Bronchial epithelial cell (primary cell): ENCODE measurements around the gene HLA-DPB1. TPM values are rescaled to one million over a fixed set of nuclear protein-coding genes. Genes with fewer than 3 reads are reported as not detected.

Experiments used
- DNase-seq: peaks from one replicate; pipeline ENCODE4 v3.0.0-alpha.2; 2010; ENCODE audit warnings: low read depth
- FAIRE-seq: peaks from 2 replicates; lab custom pipeline; 2011; peaks lifted over from hg19 to GRCh38; lab: Jason Lieb, UNC
- H3K27me3 ChIP-seq: 2 replicates; pipeline ENCODE4 v1.5.1; 2011; ENCODE audit warnings: low read length; ENCODE audit not compliant: control insufficient read depth, insufficient read depth
- H3K36me3 ChIP-seq: 2 replicates; pipeline ENCODE4 v1.5.1; 2011; ENCODE audit warnings: low read length; ENCODE audit not compliant: control insufficient read depth, insufficient read depth
- H3K4me3 ChIP-seq: 2 replicates; pipeline ENCODE4 v1.5.1; 2011; ENCODE audit warnings: mild to moderate bottlenecking, low read depth, low read length, control low read depth
- total RNA-seq: library from RNA; depleted of rRNA; stranded (reverse); fragments of >200 nt; gene quantifications from 2 replicates; pipeline ENCODE4 v1.2.1, GENCODE V29; 2014
- TF ChIP-seq, protein P1 (sequence below): IDR thresholded peaks from 2 replicates; pipeline ENCODE4 v1.5.1; 2011; ENCODE audit warnings: mild to moderate bottlenecking, moderate library complexity, low read length, control low read depth, inconsistent platforms; ENCODE audit not compliant: insufficient read depth, severe bottlenecking

The HLA-DPB1 gene
- total RNA-seq, 1 donor from 2014 or later: 0.53 TPM

- Histone ChIP-seq H3K27me3 (no peaks in the 10 kb centered on the region), H3K36me3 (no peaks in the 10 kb centered on the region), H3K4me3 (no peak overlapping the region)
- TF ChIP-seq, protein P1, sequence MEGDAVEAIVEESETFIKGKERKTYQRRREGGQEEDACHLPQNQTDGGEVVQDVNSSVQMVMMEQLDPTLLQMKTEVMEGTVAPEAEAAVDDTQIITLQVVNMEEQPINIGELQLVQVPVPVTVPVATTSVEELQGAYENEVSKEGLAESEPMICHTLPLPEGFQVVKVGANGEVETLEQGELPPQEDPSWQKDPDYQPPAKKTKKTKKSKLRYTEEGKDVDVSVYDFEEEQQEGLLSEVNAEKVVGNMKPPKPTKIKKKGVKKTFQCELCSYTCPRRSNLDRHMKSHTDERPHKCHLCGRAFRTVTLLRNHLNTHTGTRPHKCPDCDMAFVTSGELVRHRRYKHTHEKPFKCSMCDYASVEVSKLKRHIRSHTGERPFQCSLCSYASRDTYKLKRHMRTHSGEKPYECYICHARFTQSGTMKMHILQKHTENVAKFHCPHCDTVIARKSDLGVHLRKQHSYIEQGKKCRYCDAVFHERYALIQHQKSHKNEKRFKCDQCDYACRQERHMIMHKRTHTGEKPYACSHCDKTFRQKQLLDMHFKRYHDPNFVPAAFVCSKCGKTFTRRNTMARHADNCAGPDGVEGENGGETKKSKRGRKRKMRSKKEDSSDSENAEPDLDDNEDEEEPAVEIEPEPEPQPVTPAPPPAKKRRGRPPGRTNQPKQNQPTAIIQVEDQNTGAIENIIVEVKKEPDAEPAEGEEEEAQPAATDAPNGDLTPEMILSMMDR: no peak
- DNase-seq (no peak), FAIRE-seq (no peak)
Observed at GRCh38 chr6:33036535-33036934, 39.3 kb upstream of the HLA-DPB1 start.

DNA sequence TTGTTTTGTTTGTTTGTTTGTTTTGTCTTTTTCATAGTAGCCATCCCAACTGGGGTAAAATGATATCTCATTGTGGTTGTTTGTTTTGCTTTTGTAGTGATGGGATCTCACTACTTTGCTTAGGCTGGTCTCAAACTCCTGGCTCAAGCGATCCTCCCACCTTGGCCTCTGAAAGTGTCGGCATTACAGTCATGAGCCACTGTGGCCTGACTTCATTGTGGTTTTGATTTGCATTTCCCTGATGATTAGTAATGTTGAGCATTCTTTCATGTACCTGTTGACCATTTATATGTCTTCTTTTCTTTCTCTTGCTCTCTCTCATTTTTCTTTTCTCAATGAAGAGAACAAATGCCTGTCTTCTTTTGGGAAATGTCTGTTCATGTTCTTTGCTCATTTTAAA is 35.6 kb upstream of the HLA-DPB1 start:
- FAIRE-seq (no peak), DNase-seq (no peak)
- H3K36me3 ChIP-seq: no peaks in the 10 kb centered on the region
- no peak overlapping the region for H3K4me3 ChIP-seq
- H3K27me3 ChIP-seq: no peaks in the 10 kb centered on the region
- TF ChIP-seq, protein P1: no peak

GRCh38 chr6:33049323-33050013 is 26.3 kb upstream of the HLA-DPB1 start:
- no peak for DNase-seq
- TF ChIP-seq, protein P1: no peak
- FAIRE-seq: no peak
- Histone ChIP-seq H3K4me3 (no peak overlapping the region), H3K27me3 (no peaks in the 10 kb centered on the region), H3K36me3 (no peaks in the 10 kb centered on the region)

- H3K27me3 ChIP-seq: no peaks in the 10 kb centered on the region
- no peak for DNase-seq
- FAIRE-seq: no peak
- no peak overlapping the region for H3K4me3 ChIP-seq
- TF ChIP-seq, protein P1: no peak
- H3K36me3 ChIP-seq: no peaks in the 10 kb centered on the region
Observed at GRCh38 chr6:33050014-33050810, 25.6 kb upstream of the HLA-DPB1 start.

GRCh38 chr6:33052627-33053026 is 23.2 kb upstream of the HLA-DPB1 start:
- TF ChIP-seq, protein P1: no peak
- Histone ChIP-seq H3K4me3 (no peak overlapping the region), H3K36me3 (no peaks in the 10 kb centered on the region), H3K27me3 (peaks cover 2% of the 10 kb centered on the region)
- FAIRE-seq (no peak), DNase-seq (no peak)
